Stomach (tissue), 4 donors: ENCODE data around the gene PIAS2.
"Not testable (repeated sequence)": the region's sequence is repeated elsewhere in the genome, so short reads cannot be mapped to it uniquely, and the experiment has no call there.

Experiments used
- EP300 ChIP-seq: sonication (generic); formaldehyde crosslinking; IDR thresholded peaks from one replicate; pipeline ENCODE4 v1.6.1; 2017; ENCODE audit warnings: antibody characterized with exemption
- POLR2A ChIP-seq, 4 donors: fragments of 450-650 bp; IDR thresholded peaks; one replicate each; pipeline ENCODE4 v1.6.1; 2016; ENCODE audit warnings: antibody characterized with exemption in 4 of 4, control low read depth in 2 of 4, mild to moderate bottlenecking in 1 of 4, moderate library complexity in 1 of 4
- POLR2AphosphoS5 ChIP-seq, 3 donors: sonication (generic); formaldehyde crosslinking; IDR thresholded peaks; one replicate each; pipeline ENCODE4 v1.6.1; 2016; ENCODE audit warnings: antibody characterized with exemption in 3 of 3
- TF ChIP-seq, protein P1 (sequence below), 7 experiments: fragments of 450-650 bp in 4 of 7; fragments of 200-600 bp in 3 of 7; sonication (generic) in 3 of 7; IDR thresholded peaks; one replicate each; pipeline ENCODE4 v1.5.1; 2016 to 2019; ENCODE audit warnings: antibody characterized with exemption in 7 of 7, control low read depth in 2 of 7, mild to moderate bottlenecking in 1 of 7

DNA sequence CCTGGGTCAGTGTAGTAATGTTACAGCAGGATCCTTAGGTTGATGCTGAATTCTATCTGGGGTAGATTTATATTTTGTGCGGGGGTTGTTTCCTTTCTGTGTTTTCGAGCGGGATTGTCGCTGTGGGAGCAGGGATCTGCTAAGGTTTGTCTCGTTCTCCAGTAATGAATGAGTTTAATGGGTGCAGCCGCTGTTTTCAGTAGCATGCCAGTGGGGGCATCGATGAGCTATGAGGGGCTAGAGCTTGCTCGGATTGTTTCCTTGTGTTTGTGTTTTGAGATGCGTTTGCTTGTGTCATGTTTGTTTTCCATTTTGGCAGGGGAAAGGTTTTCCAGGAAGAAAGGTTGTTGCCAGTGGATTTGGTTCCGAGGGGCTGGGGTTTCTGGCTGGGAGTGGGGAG, 49.0 kb upstream of the PIAS2 start:
- TF ChIP-seq, protein P1, sequence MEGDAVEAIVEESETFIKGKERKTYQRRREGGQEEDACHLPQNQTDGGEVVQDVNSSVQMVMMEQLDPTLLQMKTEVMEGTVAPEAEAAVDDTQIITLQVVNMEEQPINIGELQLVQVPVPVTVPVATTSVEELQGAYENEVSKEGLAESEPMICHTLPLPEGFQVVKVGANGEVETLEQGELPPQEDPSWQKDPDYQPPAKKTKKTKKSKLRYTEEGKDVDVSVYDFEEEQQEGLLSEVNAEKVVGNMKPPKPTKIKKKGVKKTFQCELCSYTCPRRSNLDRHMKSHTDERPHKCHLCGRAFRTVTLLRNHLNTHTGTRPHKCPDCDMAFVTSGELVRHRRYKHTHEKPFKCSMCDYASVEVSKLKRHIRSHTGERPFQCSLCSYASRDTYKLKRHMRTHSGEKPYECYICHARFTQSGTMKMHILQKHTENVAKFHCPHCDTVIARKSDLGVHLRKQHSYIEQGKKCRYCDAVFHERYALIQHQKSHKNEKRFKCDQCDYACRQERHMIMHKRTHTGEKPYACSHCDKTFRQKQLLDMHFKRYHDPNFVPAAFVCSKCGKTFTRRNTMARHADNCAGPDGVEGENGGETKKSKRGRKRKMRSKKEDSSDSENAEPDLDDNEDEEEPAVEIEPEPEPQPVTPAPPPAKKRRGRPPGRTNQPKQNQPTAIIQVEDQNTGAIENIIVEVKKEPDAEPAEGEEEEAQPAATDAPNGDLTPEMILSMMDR (IDR thresholded peaks at IDR 0.05), result not testable (repeated sequence)
- TF ChIP-seq POLR2AphosphoS5 (IDR thresholded peaks at IDR 0.05); POLR2A (IDR thresholded peaks at IDR 0.05); EP300: not testable (repeated sequence)
